Thyroid gland (tissue), 4 donors: ENCODE data around the gene WWP2. TPM values are rescaled to one million over a fixed set of nuclear protein-coding genes. Genes with fewer than 3 reads are reported as not detected.
"Not testable (repeated sequence)": the region's sequence is repeated elsewhere in the genome, so short reads cannot be mapped to it uniquely, and the experiment has no call there.

Source experiments
- DNase-seq, 2 donors: peaks; one replicate each; pipeline ENCODE4 v3.0.0-alpha.2; 2019
- H3K27ac ChIP-seq, 3 donors: fragments of 200-600 bp; sonication (generic); 1 replicate in 2 of 3; 2 replicates in 1 of 3; pipeline ENCODE4 v1.5.1; 2016 to 2019; ENCODE audit warnings: mild to moderate bottlenecking in 1 of 3, moderate library complexity in 1 of 3
- H3K27me3 ChIP-seq: fragments of 200-600 bp; sonication (generic); one replicate; pipeline ENCODE4 v1.5.1; 2019
- H3K36me3 ChIP-seq, 2 donors: fragments of 200-600 bp; sonication (generic); one replicate each; pipeline ENCODE4 v1.5.1; 2016 to 2019
- H3K4me1 ChIP-seq, 2 donors: fragments of 200-600 bp; sonication (generic); one replicate each; pipeline ENCODE4 v1.5.1; 2017 to 2019
- H3K4me3 ChIP-seq, 3 donors: fragments of 200-600 bp; sonication (generic); replicated peaks in 1 of 3; 1 replicate in 2 of 3; 2 replicates in 1 of 3; pipeline ENCODE4 v1.5.1; 2016; ENCODE audit warnings: mild to moderate bottlenecking in 1 of 3
- H3K9me3 ChIP-seq: fragments of 200-600 bp; sonication (generic); one replicate; pipeline ENCODE4 v1.5.1; 2017
- POLR2A ChIP-seq, 2 donors: fragments of 450-650 bp; IDR thresholded peaks; one replicate each; pipeline ENCODE4 v1.6.1; 2017; ENCODE audit warnings: antibody characterized with exemption in 2 of 2, mild to moderate bottlenecking in 2 of 2, moderate library complexity in 1 of 2
- WGBS, 2 donors: methylation state at CpG; one replicate each; pipeline ENCODE4 v1.1.5; 2017; 5-methylcytosine and 5-hydroxymethylcytosine counted together
- intact Hi-C: fragments of 100-400 bp; cut with DNase I; formaldehyde crosslinking; loops from one replicate; pipeline ENCODE4 v1.15.1; 2023
- total RNA-seq, 4 donors: library from RNA; depleted of rRNA; stranded (reverse); fragments of >200 nt; gene quantifications; one replicate each; pipeline ENCODE4 v1.2.3, GENCODE V29; 2016

WWP2 gene
- total RNA-seq, 4 donors from 2014 or later = 35.9 to 72.1 (median 47.7) TPM

DNA sequence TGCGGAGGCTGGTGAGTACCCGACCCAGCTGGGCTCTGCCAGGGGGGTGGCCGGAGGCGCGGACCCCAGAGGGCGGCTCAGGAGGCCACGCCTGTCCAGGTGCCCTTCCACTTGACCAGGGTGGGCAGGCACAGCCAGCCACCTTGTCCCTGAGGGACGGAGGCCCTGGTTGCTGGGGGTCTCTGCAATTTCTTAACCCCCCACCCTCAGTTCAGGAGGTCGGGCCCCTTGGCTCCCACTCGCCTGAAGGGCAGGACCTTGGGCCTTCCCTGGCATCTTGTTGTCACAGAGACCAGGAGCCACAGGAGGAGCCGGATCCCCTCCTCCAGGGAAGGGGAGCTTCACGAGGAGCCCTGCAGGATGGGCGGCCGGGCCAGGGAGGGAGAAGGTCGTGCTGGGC is 190.0 kb downstream of the WWP2 start:
- DNase-seq, H3K4me1 ChIP-seq, H3K27me3 ChIP-seq, H3K9me3 ChIP-seq, intact Hi-C loops, H3K36me3 ChIP-seq, H3K27ac ChIP-seq, H3K4me3 ChIP-seq: not testable (repeated sequence)
- WGBS, 2 donors = no CpG with 5 or more reads among the region's 15 CpGs

DNA sequence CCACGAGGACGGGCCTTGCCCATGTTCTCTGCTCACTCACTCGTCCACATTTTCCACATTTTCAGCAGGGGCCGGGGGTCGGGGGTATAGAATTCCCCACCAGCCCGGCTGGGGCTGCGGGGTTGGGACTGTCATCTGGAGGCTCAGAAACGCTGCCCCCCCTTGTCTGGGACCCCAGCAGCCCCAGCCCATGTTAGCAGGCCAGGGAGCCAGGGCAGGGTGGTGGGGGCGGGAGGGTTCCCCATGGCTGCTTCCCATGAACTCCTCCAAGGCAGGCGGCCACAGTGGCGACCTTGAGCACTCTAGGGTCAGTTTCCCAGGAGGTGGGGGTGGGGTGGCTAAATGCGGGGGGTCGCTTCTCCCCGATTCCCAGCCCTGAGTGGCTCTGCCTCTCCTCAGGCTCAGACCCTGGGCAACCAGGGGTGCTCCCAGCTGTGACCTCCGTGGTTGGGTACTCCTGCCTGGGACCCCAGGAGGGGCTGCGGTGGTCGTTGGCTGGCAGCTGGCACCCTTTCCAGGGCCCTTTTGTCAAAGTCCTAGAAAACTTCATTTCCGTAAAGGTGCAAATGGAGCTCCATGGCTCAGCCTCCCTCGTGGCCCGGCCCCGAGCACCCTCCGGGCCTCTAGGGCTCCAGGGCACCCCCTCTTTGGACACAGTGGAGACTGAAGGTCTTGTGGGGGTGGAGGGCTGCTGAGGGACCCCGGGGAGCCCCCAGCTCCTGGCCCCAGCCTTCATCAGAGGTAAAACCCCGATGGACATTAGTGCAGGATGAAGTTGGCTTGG is 190.6 kb downstream of the WWP2 start:
- DNase-seq, H3K27ac ChIP-seq, H3K9me3 ChIP-seq, H3K36me3 ChIP-seq, intact Hi-C loops, H3K27me3 ChIP-seq, H3K4me3 ChIP-seq, H3K4me1 ChIP-seq: not testable (repeated sequence)
- WGBS, 2 donors = 98% methylated on average over 6 of the region's 24 CpGs; no CpG with 5 or more reads in 1 of the 2 donors

DNA sequence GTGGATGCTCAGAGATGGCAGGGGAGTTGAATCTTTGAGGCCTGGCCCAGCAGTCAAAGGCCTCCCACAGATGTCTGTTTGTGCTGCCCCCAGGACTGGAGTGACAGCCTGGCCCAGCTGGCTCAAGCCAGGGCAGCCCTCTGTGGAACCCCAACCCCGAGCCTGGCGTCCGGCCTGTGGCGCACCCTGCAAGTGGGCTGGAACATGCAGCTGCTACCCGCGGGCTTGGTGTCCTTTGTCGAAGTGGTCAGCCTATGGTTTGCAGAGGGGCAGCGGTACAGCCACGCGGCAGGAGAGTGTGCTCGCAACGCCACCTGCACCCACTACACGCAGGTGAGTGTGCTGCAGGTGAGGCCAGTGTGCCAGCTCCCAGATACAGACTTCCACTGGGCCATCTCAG is 192.1 kb downstream of the WWP2 start:
- intact Hi-C loops, H3K4me3 ChIP-seq, H3K27ac ChIP-seq, H3K4me1 ChIP-seq, H3K36me3 ChIP-seq, H3K9me3 ChIP-seq, DNase-seq, H3K27me3 ChIP-seq: not testable (repeated sequence)
- WGBS, 2 donors = 89 to 93% methylated on average over 5 to 13 of the region's 13 CpGs

DNA sequence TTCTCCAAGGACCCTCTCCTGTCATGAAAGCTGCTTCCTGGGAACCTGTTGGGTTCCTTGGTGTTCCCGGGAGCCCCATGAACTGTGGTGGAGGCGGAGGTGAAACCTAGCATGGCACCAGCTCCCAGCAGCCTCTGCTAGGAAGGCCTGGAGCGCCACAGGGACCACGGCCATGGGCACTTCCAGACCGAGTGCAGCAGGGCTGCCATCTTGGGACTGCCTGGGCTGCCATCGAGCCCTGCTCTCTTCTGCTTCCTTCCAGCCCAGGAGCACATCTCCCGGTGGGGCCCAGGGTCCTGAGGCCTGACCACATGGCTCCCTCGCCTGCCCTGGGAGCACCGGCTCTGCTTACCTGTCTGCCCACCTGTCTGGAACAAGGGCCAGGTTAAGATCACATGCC is 201.2 kb downstream of the WWP2 start:
- H3K4me1 ChIP-seq, intact Hi-C loops, H3K9me3 ChIP-seq, H3K36me3 ChIP-seq, H3K27ac ChIP-seq, H3K27me3 ChIP-seq, DNase-seq, H3K4me3 ChIP-seq: not testable (repeated sequence)
- no CpG with 5 or more reads among the region's 9 CpGs for WGBS, 2 donors

DNA sequence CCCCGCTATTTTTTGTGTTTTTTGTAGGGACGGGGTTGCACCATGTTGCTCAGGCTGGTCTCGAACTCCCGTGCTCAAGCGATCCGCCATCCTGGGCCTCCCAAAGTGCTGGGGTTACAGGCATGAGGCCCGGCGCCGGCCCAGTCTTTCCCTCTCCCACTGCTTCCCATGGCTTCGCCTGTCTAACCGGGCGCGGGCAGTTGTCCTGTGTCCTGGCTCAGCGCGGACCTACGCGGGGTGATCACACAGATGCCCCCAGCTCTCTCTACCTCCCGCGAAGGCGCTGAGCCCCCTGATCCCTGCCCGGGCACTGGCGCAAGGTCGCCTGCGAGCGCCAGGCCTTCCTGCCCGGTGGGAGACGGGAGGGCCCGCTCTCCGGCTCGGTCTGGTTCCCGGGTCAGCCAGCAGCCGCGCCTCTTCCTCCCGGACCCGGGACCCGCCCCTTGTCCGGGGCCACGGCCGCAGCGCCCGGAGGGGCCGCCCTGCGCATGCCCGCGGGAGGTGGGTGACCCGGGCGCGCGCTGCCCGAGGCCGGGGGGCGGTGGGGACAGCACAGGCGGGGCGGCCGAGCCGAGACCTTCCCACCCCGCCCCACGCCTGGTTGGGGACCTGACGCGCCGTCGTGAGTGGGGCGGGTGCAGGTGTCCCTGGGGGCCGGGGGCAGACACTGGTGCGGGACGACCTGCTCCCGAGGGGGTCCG is 203.0 kb downstream of the WWP2 start:
- H3K4me1 ChIP-seq, H3K36me3 ChIP-seq, H3K9me3 ChIP-seq, H3K27me3 ChIP-seq, intact Hi-C loops: not testable (repeated sequence)
- H3K27ac ChIP-seq = peak overlapping the region; percentile 53 to 75 (median 60)
- H3K4me3 ChIP-seq = peak overlapping the region in 1 of 3 donors; percentile 47
- peak; percentile 48 to 74 for DNase-seq
- WGBS, 2 donors = 38 to 46% methylated on average over 9 of the region's 68 CpGs
- peak in 1 of 2 donors; percentile 63 for TF ChIP-seq POLR2A (IDR thresholded peaks at IDR 0.05)

DNA sequence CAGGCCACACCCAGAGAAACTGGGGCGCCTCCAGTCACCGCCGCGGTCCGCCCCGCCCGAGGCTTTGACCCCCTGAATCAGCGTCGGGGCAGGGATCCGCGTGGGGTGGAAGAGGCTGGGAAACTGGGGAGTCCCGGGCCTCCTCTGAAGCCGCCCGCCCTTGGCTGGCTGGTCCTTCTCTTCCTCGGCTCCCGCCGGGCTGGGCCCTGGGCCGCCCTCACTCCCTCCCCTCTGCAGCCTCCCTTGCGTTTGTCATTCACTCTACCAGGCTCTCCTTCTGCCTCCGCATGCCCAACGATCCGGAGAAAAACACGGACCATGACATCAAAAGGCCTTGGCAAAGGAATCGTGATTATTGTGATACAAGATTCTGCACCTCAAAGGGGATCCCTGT is 203.5 kb downstream of the WWP2 start:
- DNase-seq = peak in 1 of 2 donors; percentile 7
- H3K36me3 ChIP-seq, H3K27me3 ChIP-seq, H3K9me3 ChIP-seq, intact Hi-C loops, H3K4me1 ChIP-seq: not testable (repeated sequence)
- peak overlapping the region in 2 of 3 donors; percentile 53 to 75 for H3K27ac ChIP-seq
- peak overlapping the region in 1 of 3 donors; percentile 47 for H3K4me3 ChIP-seq
- whole genome bisulfite sequencing, 2 donors = no CpG with 5 or more reads among the region's 24 CpGs

DNA sequence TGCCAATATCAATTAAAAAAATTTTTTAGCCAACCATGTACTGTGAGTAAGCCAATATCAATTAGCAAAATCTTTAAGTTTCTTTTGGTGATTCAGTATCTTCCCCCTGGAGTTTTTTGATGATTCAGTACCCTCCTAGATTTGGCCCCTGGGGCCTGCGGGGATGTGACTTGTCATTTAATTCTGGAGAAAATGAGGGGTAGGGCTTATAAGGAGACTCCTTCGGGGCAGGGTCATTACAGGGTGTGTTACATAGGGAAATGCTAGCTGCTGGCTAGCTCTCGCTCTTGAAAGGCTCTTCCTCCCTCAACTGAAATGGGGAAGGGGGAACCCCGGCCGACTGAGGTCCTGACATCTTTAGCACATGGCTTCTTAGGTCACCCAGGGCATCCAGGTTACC is 205.6 kb downstream of the WWP2 start:
- H3K27ac ChIP-seq, H3K4me1 ChIP-seq, intact Hi-C loops, H3K4me3 ChIP-seq, H3K36me3 ChIP-seq, H3K9me3 ChIP-seq, DNase-seq, H3K27me3 ChIP-seq: not testable (repeated sequence)
- WGBS, 2 donors = no CpG with 5 or more reads among the region's 5 CpGs

DNA sequence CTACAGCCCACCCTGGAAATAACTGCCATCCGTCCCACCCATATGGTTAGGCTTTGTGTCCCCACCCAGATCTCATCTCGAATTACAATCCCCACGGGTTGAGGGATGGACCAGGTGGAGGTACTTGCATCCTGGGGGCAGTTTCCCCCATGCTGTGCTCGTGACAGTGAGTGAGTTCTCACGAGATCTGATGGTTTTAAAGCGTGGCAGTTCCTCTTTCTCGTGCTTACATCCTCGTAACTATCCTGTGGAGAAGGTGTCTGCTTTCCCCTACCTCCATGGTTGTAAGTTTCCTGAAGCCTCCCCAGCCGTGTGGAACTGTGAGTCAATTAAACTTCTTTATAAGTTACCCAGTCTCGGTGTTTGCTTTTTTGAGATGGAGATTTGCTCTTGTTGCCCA is 206.0 kb downstream of the WWP2 start:
- H3K9me3 ChIP-seq, H3K27me3 ChIP-seq, H3K27ac ChIP-seq, H3K36me3 ChIP-seq, DNase-seq, intact Hi-C loops, H3K4me3 ChIP-seq, H3K4me1 ChIP-seq: not testable (repeated sequence)
- WGBS, 2 donors = no CpG with 5 or more reads among the region's 10 CpGs

DNA sequence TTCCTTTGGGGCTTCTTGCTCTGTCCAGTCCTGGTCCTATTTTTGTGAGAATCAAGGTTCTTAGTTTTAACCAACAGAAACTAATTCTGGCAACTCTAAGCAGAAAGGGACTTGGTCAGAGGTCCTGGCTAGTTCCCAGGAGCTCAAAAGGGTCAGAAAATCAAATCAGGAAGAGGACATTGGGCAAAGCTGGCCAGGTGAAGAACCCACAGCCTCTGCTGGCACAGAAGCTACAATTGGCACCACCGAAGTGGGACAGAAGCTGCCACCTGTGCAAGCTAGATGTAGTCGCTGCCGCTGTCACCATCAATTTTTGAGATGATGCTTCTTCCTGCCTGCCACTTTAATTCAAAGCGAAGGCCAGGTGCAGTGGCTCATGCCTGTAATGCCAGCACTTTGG is 207.5 kb downstream of the WWP2 start:
- H3K4me3 ChIP-seq, H3K4me1 ChIP-seq, DNase-seq, H3K36me3 ChIP-seq, H3K27me3 ChIP-seq, H3K27ac ChIP-seq, intact Hi-C loops, H3K9me3 ChIP-seq: not testable (repeated sequence)
- 80 to 92% methylated on average over 1 to 4 of the region's 4 CpGs for WGBS, 2 donors

DNA sequence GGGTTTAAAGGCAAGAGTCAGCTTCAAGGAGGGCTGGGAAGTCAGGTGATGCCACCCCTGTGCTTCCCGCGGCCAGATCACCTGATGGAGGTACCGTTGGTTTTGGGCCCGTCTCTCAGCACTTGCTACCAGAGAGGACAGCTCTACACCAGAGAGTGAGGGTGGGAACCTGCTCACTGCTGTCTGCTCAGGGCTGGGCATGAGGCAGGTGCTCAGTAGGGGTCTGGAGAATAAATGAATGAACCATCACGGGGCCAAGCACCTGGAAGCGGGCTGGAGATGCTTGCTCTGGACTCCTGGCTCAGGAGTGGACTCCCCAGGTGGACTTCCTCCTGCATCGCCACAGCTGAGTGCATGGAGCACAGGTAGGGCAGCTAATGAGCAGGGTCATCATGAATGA is 210.0 kb downstream of the WWP2 start:
- intact Hi-C loops, H3K36me3 ChIP-seq, H3K27me3 ChIP-seq, H3K4me1 ChIP-seq, DNase-seq, H3K4me3 ChIP-seq, H3K9me3 ChIP-seq, H3K27ac ChIP-seq: not testable (repeated sequence)
- WGBS, 2 donors = 54 to 86% methylated on average over 3 to 5 of the region's 7 CpGs

DNA sequence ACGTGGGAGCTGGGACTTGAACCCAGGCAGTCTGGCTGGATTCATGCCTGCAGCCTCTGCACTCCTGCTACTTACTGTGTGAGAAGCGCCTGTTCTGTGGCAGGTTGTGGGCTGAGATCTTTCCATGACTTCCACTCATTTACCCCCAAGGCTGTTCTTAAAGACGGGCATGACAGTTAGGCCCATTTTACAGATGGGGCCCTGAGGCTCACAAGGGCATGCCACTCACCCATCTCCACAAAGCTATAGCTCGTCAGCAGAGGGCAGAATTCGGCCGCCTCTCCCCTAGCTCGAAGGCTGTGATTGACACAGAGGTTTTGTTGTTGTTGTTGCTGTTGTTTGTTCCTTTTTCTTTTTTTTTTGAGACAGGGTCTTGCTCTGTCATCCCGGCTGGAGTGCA is 210.8 kb downstream of the WWP2 start:
- H3K36me3 ChIP-seq, H3K9me3 ChIP-seq, H3K27me3 ChIP-seq, H3K4me1 ChIP-seq, H3K27ac ChIP-seq, intact Hi-C loops, H3K4me3 ChIP-seq, DNase-seq: not testable (repeated sequence)
- 90 to 92% methylated on average over 3 to 7 of the region's 8 CpGs for WGBS, 2 donors

DNA sequence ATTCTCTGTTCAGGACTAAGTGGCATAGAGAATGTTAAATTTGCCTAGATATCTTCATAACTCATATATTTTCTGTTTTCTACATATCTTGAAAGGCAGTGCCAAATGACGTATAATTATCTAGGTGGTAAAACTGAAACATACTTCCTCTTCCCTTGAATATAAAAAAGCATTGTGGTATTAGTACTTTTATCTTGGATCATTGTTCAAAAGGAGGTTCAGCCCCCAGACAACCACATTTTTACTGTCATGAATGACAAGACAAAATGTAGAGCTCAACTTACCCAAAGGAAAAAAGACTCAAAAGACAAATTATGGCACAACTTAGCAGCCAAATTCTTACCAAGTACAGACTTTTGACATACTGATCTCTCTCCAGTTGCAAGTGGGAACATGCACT is 223.1 kb downstream of the WWP2 start:
- H3K4me1 ChIP-seq, H3K4me3 ChIP-seq, H3K27me3 ChIP-seq, DNase-seq, H3K27ac ChIP-seq, intact Hi-C loops, H3K36me3 ChIP-seq, H3K9me3 ChIP-seq: not testable (repeated sequence)
- WGBS, 2 donors = 93% methylated on average over 1 of the region's 1 CpG
